ENCODE results near the gene FBXW8. TPM values are rescaled to one million over a fixed set of nuclear protein-coding genes. Genes with fewer than 3 reads are reported as not detected.

FBXW8 gene
- total RNA-seq, 1 donor from 2014 or later: 16.4 TPM

DNA sequence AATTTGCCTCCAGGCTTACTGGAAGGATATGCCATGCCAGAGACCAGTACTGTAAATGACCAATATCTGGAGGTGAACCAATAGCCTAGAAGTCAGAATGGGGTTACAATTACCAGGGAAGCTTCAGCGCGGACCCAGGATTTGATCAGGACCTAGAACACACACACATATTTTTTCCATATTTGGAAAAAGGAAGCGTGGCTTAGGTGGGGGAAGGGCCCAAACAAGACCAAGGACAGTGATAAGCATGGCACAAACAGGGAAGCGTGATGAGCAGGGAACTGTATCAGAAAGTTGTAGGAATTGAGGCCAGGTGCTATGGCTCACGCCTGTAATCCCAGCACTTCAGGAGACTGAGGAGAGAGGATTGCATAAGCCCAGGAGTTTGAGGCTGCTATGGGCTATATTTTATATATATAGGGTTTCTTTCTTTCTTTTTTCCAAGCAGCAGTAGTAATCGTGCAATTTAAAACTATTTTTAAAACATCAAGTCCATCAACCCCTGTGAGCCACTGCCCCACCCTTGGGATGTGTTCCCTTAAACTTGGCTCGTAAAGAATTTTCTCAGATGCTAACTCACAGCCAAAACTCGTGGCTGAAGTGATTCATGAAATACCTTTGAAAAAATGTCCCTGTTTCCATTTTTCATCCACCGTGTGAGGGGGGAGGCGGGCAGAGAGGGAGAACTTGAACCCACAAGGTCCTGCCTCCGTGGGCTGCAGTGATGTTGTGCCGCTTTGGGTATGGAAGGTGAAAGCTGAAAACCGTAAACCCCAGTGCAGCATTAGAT lies 46.2 kb upstream of the FBXW8 start:
- no peaks in the 10 kb centered on the region for H3K36me3 ChIP-seq
- no peak for ATAC-seq
- TF ChIP-seq, protein P1, sequence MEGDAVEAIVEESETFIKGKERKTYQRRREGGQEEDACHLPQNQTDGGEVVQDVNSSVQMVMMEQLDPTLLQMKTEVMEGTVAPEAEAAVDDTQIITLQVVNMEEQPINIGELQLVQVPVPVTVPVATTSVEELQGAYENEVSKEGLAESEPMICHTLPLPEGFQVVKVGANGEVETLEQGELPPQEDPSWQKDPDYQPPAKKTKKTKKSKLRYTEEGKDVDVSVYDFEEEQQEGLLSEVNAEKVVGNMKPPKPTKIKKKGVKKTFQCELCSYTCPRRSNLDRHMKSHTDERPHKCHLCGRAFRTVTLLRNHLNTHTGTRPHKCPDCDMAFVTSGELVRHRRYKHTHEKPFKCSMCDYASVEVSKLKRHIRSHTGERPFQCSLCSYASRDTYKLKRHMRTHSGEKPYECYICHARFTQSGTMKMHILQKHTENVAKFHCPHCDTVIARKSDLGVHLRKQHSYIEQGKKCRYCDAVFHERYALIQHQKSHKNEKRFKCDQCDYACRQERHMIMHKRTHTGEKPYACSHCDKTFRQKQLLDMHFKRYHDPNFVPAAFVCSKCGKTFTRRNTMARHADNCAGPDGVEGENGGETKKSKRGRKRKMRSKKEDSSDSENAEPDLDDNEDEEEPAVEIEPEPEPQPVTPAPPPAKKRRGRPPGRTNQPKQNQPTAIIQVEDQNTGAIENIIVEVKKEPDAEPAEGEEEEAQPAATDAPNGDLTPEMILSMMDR (IDR thresholded peaks at IDR 0.05): no peak
- no peak overlapping the region for H3K27ac ChIP-seq
- H3K27me3 ChIP-seq (ENCODE audit: low read depth): no peaks in the 10 kb centered on the region
- intact Hi-C loops (cut with DNase I): no loop called here
- no peaks in the 10 kb centered on the region for H3K9me3 ChIP-seq
- H3K4me3 ChIP-seq: no peak overlapping the region
- no peaks in the 10 kb centered on the region for H3K4me1 ChIP-seq
- no peak for DNase-seq

DNA sequence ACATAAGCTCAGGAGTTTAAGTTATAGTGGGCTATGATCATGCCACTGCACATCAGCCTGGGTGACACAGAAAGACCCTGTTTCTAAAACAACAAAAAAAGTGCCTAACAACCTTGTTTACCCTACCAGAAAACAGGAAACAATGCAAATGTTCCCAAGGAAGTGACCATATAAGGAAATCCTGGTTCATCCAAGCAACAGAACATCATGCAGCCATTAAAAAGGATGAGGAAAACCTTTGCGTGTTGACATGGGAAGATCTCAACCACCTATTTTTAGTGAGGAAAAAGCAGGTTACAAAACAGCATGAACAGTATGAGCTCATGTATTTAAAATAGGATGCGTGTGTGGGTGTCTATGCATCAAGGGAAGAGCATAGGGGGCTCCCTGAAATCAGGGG lies 43.2 kb upstream of the FBXW8 start:
- Histone ChIP-seq H3K27ac (no peak overlapping the region), H3K27me3 (ENCODE audit: low read depth) (peaks cover 6% of the 10 kb centered on the region), H3K9me3 (no peaks in the 10 kb centered on the region), H3K4me1 (no peaks in the 10 kb centered on the region), H3K4me3 (no peak overlapping the region), H3K36me3 (no peaks in the 10 kb centered on the region)
- ATAC-seq (no peak), DNase-seq (no peak)
- TF ChIP-seq, protein P1 (IDR thresholded peaks at IDR 0.05): no peak
- intact Hi-C loops (cut with DNase I): no loop called here

DNA sequence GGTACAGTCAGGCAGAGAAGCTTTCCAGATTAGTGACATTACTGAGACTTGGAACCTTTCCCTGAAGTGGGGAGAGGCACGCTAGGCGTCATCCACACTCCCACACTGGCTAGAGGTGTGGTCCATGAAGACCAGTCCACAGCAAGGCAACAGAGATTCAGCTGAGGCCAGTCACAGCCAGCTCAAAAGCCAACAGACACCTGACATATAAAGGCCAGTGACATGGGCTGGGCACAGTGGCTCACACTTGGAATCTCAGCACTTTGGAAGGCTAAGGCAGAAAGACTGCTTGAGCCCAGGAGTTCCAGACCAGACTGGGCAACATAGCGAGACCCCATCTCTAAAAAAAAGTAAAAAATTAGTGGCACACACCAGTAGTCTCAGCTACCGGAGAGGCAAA lies 40.4 kb upstream of the FBXW8 start:
- peaks cover 24% of the 10 kb centered on the region for H3K27me3 ChIP-seq (ENCODE audit: low read depth)
- H3K4me1 ChIP-seq: no peaks in the 10 kb centered on the region
- no peaks in the 10 kb centered on the region for H3K9me3 ChIP-seq
- no peak overlapping the region for H3K27ac ChIP-seq
- TF ChIP-seq, protein P1 (IDR thresholded peaks at IDR 0.05): no peak
- intact Hi-C loops (cut with DNase I): no loop called here
- ATAC-seq (no peak), DNase-seq (no peak)
- no peaks in the 10 kb centered on the region for H3K36me3 ChIP-seq
- no peak overlapping the region for H3K4me3 ChIP-seq

DNA sequence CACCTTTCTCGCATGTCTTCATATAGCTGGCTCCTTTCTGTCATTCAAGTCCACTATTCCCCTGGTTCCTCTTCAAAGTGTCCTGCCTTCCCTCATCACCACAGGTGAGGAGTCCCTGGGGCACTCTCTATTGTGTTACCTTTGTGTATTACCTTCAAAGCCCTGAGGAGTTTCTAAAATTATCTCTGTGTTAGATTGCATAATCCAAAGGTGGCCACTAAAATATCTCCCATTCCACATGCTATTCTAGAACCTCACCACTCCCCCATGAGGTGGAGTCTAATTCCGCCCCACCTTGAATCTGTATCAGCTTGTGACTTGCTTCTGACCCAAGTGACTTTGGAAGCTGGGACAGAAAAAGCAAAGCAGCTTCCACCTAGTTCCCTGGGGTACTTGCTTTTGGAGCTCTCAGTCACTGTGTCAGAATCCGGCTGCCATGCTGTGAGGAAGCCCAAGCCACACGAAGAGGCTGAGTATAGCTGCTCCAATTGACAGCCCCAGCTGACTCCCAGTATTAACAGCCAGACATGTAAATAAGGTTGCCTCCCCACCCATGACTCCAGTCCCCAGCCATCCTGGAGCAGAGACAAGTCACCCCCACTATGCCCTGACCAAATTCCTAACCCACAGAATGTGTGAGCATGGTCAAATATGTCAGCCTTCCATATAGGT lies 36.3 kb upstream of the FBXW8 start:
- DNase-seq (no peak), ATAC-seq (no peak)
- Histone ChIP-seq H3K36me3 (no peaks in the 10 kb centered on the region), H3K4me1 (peaks cover 12% of the 10 kb centered on the region), H3K4me3 (no peak overlapping the region), H3K9me3 (no peaks in the 10 kb centered on the region), H3K27me3 (ENCODE audit: low read depth) (peaks cover 66% of the 10 kb centered on the region), H3K27ac (no peak overlapping the region)
- TF ChIP-seq, protein P1 (IDR thresholded peaks at IDR 0.05): no peak
- intact Hi-C loops (cut with DNase I): no loop called here

DNA sequence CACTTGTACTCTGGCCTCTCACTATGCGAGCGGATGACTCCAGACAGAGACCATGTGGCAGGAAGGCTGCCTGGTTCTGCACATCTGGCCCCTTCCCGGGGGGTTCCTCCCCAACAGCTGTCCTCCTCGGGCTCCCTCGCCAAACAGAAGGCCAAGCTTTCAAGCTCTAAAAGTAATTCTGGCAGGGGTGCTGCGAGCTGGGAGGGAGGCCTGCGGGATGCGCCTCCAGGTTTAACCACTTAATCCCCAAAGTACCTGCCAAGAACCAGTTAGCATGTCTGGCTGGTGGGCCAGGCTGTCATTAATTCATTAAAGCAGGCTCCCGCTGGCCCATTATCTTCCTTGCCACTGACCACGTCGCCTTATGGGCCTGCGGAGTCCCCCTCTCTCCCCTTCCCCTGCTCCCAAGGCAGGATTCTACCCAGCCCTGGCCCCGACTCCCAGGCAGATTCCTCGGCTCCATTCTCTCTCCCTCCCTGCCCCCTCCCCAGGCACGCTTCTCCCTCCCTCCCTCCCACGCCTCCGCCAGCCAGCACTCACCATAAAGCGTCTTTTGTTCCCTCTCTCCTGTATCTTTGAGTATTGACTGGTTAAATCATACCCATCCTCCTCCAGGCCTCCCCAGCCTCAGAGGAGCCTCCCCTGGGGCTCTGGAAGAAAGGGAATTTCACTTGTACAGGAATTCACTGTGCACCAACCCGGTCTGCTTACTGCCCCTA lies 34.4 kb upstream of the FBXW8 start:
- Histone ChIP-seq H3K27ac (no peak overlapping the region), H3K27me3 (ENCODE audit: low read depth) (peaks cover 82% of the 10 kb centered on the region), H3K4me3 (no peak overlapping the region), H3K36me3 (no peaks in the 10 kb centered on the region), H3K4me1 (peaks cover 28% of the 10 kb centered on the region), H3K9me3 (no peaks in the 10 kb centered on the region)
- DNase-seq (no peak), ATAC-seq (no peak)
- TF ChIP-seq, protein P1 (IDR thresholded peaks at IDR 0.05): no peak
- intact Hi-C loops (cut with DNase I): no loop called here
